Hepatocyte (in vitro differentiated cells): ENCODE results near the gene SLC26A8.

Experiments
- EZH2 ChIP-seq: fragments of 200-600 bp; sonication (generic); IDR thresholded peaks from 2 replicates; pipeline ENCODE4 v1.6.1; 2016; ENCODE audit warnings: antibody characterized with exemption, mild to moderate bottlenecking, borderline replicate concordance
- EZH2phosphoT487 ChIP-seq: fragments of 200-600 bp; sonication (generic); IDR thresholded peaks from one replicate; pipeline ENCODE4 v1.6.1; 2018; ENCODE audit warnings: antibody characterized with exemption, mild to moderate bottlenecking, low read depth, moderate library complexity; ENCODE audit not compliant: unreplicated experiment, severe bottlenecking
- TF ChIP-seq, protein P1 (sequence below): fragments of 200-600 bp; sonication (generic); IDR thresholded peaks from 2 replicates; pipeline ENCODE4 v1.5.1; 2016; ENCODE audit warnings: antibody characterized with exemption, mild to moderate bottlenecking; ENCODE audit not compliant: poor library complexity

DNA sequence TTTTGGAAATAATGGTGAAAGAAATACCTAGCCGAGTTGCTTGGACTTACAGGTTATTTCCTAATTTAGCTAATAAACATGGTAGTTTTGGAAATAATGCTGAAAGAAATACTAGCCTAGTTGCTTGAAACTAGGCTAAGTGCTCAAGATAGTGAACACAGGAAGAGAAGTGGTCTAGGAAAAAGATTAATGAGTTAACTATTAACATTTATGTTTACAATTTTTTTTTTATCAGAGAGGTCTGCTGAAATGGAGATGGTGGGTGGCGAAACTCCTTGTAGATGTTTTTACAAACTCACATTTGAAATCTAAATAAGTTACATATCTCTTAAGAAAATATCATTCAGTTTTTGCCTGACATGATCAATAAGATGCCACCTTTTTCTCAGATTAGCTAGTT lies 42.4 kb upstream of the SLC26A8 start:
- TF ChIP-seq, protein P1, sequence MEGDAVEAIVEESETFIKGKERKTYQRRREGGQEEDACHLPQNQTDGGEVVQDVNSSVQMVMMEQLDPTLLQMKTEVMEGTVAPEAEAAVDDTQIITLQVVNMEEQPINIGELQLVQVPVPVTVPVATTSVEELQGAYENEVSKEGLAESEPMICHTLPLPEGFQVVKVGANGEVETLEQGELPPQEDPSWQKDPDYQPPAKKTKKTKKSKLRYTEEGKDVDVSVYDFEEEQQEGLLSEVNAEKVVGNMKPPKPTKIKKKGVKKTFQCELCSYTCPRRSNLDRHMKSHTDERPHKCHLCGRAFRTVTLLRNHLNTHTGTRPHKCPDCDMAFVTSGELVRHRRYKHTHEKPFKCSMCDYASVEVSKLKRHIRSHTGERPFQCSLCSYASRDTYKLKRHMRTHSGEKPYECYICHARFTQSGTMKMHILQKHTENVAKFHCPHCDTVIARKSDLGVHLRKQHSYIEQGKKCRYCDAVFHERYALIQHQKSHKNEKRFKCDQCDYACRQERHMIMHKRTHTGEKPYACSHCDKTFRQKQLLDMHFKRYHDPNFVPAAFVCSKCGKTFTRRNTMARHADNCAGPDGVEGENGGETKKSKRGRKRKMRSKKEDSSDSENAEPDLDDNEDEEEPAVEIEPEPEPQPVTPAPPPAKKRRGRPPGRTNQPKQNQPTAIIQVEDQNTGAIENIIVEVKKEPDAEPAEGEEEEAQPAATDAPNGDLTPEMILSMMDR: no peak
- no peak for TF ChIP-seq EZH2
- TF ChIP-seq EZH2phosphoT487: no peak
